Loucy (cell line): Measurements from ENCODE around the gene CHD6.

Experiments
- H2AFZ ChIP-seq: fragments of 200-600 bp; sonication (generic); 2 replicates; pipeline ENCODE4 v1.6.0; 2016; ENCODE audit warnings: antibody characterized with exemption, mild to moderate bottlenecking, low read length, moderate library complexity
- H3F3A ChIP-seq: fragments of 200-600 bp; 2 replicates; pipeline ENCODE4 v1.6.0; 2016; ENCODE audit warnings: antibody characterized with exemption, low read depth, mild to moderate bottlenecking
- H3K27me3 ChIP-seq: fragments of 200-600 bp; sonication (generic); 2 replicates; pipeline ENCODE4 v1.6.1; 2014; ENCODE audit warnings: low read length, mild to moderate bottlenecking; ENCODE audit not compliant: insufficient read depth, poor library complexity, severe bottlenecking
- H3K36me3 ChIP-seq: fragments of 200-600 bp; sonication (generic); 2 replicates; pipeline ENCODE4 v1.6.1; 2016; ENCODE audit warnings: low read length; ENCODE audit not compliant: insufficient read depth
- H3K4me1 ChIP-seq: fragments of 200-600 bp; sonication (generic); 2 replicates; pipeline ENCODE4 v1.5.1; 2014; ENCODE audit warnings: low read length, mild to moderate bottlenecking; ENCODE audit not compliant: insufficient read depth, poor library complexity, severe bottlenecking
- H3K4me2 ChIP-seq: fragments of 200-600 bp; sonication (generic); 2 replicates; pipeline ENCODE4 v1.6.0; 2014; ENCODE audit warnings: antibody characterized with exemption, low read length, low read depth, mild to moderate bottlenecking; ENCODE audit not compliant: poor library complexity, severe bottlenecking
- H3K4me3 ChIP-seq: fragments of 200-600 bp; sonication (generic); 2 replicates; pipeline ENCODE4 v1.5.1; 2014; ENCODE audit warnings: low read length, mild to moderate bottlenecking, mixed read lengths; ENCODE audit not compliant: poor library complexity, severe bottlenecking
- H3K79me2 ChIP-seq: fragments of 200-600 bp; sonication (generic); 2 replicates; pipeline ENCODE4 v1.6.1; 2014; ENCODE audit warnings: low read length; ENCODE audit not compliant: insufficient read depth
- H3K9ac ChIP-seq: fragments of 200-600 bp; sonication (generic); 2 replicates; pipeline ENCODE4 v1.6.0; 2014; ENCODE audit warnings: mild to moderate bottlenecking, low read depth, low read length, moderate library complexity; ENCODE audit not compliant: poor library complexity, severe bottlenecking
- H3K9me2 ChIP-seq: fragments of 200-600 bp; sonication (generic); replicated peaks from 2 replicates; pipeline ENCODE4 v1.6.1; 2016; ENCODE audit warnings: low read depth, low read length, mixed read lengths
- H3K9me3 ChIP-seq: fragments of 200-600 bp; sonication (generic); 2 replicates; pipeline ENCODE4 v1.6.1; 2014; ENCODE audit warnings: mild to moderate bottlenecking, antibody characterized with exemption, low read length, low read depth; ENCODE audit not compliant: insufficient read depth
- H4K20me1 ChIP-seq: fragments of 200-600 bp; sonication (generic); 2 replicates; pipeline ENCODE4 v1.6.0; 2014; ENCODE audit warnings: antibody characterized with exemption, low read length, mild to moderate bottlenecking; ENCODE audit not compliant: insufficient read depth, poor library complexity, severe bottlenecking
- EZH2phosphoT487 ChIP-seq: fragments of 200-600 bp; IDR thresholded peaks from 2 replicates; pipeline ENCODE4 v1.6.1; 2018; ENCODE audit warnings: antibody characterized with exemption, mild to moderate bottlenecking, moderate library complexity, borderline replicate concordance
- TF ChIP-seq, protein P1 (sequence below): fragments of 200-600 bp; sonication (generic); conservative IDR thresholded peaks from 2 replicates; pipeline ENCODE4 v1.5.1; 2014; ENCODE audit warnings: mild to moderate bottlenecking, antibody characterized with exemption, low read length

Gene CHD6

DNA sequence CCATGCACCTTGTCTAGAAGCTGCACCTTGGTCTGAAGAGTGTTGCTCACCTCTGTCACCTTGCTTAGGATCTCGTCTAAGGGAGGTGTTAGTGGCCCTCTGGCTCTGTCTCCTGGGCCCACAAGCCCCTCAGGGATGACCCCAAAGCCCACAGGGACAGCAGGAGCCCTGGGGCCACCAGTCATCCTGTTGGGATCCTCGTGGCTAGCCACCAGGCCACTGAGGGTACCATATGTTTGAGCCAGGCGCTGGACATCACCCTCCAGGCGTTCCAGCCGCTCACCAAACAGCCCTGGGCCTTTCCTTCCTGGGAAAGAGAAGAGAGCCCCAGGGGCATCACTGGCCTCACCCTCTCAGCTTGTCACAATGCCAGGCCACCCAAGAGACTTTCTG, 255.4 kb downstream of the CHD6 start:
- Histone ChIP-seq H3K4me1 (no peaks in the 10 kb centered on the region), H3K9me2 (no peaks in the 10 kb centered on the region), H3K27me3 (no peaks in the 10 kb centered on the region), H3K79me2 (no peaks in the 10 kb centered on the region), H3K4me2 (no peak overlapping the region), H3K9ac (no peak overlapping the region), H3K4me3 (no peak overlapping the region), H3K9me3 (no peaks in the 10 kb centered on the region), H4K20me1 (no peaks in the 10 kb centered on the region), H2AFZ (no peak overlapping the region), H3K36me3 (no peaks in the 10 kb centered on the region), H3F3A (no peaks in the 10 kb centered on the region)
- TF ChIP-seq, protein P1, sequence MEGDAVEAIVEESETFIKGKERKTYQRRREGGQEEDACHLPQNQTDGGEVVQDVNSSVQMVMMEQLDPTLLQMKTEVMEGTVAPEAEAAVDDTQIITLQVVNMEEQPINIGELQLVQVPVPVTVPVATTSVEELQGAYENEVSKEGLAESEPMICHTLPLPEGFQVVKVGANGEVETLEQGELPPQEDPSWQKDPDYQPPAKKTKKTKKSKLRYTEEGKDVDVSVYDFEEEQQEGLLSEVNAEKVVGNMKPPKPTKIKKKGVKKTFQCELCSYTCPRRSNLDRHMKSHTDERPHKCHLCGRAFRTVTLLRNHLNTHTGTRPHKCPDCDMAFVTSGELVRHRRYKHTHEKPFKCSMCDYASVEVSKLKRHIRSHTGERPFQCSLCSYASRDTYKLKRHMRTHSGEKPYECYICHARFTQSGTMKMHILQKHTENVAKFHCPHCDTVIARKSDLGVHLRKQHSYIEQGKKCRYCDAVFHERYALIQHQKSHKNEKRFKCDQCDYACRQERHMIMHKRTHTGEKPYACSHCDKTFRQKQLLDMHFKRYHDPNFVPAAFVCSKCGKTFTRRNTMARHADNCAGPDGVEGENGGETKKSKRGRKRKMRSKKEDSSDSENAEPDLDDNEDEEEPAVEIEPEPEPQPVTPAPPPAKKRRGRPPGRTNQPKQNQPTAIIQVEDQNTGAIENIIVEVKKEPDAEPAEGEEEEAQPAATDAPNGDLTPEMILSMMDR: no peak
- no peak for TF ChIP-seq EZH2phosphoT487

DNA sequence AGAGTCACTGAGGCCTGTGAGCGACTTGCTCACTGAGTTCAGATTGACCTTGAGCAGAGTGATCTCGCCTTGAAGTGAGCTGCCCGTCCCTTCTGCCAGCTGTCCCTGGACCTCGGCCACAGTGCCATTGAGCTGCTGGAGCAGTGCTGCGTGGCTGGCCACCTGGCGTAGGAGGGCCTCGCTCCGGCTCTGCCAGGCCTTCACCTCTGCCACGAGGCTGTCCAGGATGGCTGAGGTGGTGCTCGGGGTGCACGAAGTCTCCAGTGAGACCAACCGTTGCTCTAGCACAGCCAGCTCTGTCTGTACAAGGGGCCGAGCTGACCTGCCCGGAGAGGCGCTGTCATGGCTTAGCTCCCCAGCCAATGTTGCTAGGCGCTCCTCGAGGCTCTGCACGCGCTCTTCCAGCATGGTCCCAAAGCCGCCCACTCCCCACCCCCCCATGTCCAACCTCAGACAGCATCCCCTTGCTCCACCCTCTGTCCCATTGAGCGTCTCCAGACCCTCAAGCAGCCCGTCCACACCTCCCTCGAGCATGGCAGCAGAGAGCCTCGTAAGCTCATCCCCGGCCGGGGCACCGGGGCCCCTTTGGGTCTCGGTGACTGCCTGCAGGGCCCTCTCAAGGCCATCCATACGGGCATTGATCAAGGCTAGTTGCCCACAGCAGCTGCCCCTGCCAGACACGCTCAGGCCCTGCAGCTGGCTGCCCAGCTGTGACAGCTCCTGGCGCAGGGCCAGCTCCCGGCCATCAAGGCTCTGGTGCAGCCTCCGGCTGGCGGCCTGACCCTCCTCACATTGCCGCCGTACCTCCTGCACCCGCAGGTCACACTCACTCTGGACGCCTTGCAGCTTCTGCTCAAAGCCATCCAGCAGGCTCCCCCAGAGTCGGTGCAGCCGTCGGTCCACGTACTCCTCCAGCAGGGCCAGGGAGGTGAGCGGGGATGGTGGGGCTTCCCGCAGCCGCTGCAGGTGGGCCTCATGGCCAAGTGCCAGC, 256.1 kb downstream of the CHD6 start:
- no peaks in the 10 kb centered on the region for H3K27me3 ChIP-seq
- H3F3A ChIP-seq: no peaks in the 10 kb centered on the region
- no peaks in the 10 kb centered on the region for H3K36me3 ChIP-seq
- H3K4me2 ChIP-seq: no peak overlapping the region
- no peaks in the 10 kb centered on the region for H3K9me2 ChIP-seq
- H3K9ac ChIP-seq: no peak overlapping the region
- H3K79me2 ChIP-seq: no peaks in the 10 kb centered on the region
- TF ChIP-seq, protein P1: no peak
- no peak for TF ChIP-seq EZH2phosphoT487
- H3K4me3 ChIP-seq: no peak overlapping the region
- no peak overlapping the region for H2AFZ ChIP-seq
- H4K20me1 ChIP-seq: no peaks in the 10 kb centered on the region
- no peaks in the 10 kb centered on the region for H3K9me3 ChIP-seq
- no peaks in the 10 kb centered on the region for H3K4me1 ChIP-seq

DNA sequence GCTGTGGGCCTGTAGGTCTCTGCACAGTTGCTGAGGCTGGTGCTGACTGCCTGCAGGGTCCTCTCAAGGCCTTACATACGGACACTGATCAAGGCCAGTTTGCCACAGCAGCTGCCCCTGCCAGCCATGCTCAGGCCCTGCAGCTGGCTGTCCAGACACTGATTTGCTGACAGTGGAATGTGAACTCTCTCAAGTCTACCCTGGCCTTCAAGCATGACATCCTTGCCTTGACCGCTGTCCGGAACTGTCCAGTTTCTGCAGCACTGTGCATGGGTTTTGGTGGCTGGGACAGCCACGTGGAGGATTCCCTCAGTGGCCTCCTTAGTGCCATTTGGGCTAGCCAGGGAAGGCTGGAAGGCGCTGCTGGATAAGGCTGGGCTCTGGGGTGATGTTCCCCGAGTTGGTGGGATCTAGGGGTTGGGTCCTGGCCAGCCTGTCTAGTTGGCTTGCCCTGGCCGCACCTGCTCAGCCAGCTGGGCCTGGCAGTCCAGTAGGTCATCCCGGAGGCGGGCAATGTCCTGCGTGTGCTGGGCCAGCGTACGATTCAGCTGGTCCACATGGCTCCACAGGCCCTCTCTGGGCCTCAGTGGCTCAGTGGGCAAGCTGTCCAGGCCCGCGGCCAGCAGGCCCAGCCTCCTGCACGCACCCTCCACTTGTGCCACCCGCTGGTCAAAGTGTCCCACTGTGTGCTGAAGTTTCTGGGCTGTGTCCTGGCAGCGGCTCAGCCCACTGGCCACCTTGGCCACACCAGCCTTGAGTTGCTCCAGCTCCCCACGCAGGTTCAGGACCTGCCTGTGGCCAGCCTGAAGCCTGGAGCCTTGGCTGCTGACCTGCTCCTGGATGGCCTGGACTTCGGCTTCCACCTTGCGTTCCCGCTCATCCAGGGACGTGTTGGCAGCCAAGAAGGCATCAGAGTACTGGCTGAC, 257.1 kb downstream of the CHD6 start:
- Histone ChIP-seq H3K9me2 (no peaks in the 10 kb centered on the region), H2AFZ (no peak overlapping the region), H4K20me1 (no peaks in the 10 kb centered on the region), H3K4me2 (no peak overlapping the region), H3K9ac (no peak overlapping the region), H3F3A (no peaks in the 10 kb centered on the region), H3K27me3 (no peaks in the 10 kb centered on the region), H3K4me3 (no peak overlapping the region), H3K36me3 (no peaks in the 10 kb centered on the region), H3K9me3 (no peaks in the 10 kb centered on the region), H3K4me1 (no peaks in the 10 kb centered on the region), H3K79me2 (no peaks in the 10 kb centered on the region)
- no peak for TF ChIP-seq EZH2phosphoT487
- TF ChIP-seq, protein P1: no peak
